Measurements from ENCODE around the gene CACHD1.
A peak's percentile ranks its signal among the peaks of the same experiment; 100 is the strongest.
"Not testable (repeated sequence)": the region's sequence is repeated elsewhere in the genome, so short reads cannot be mapped to it uniquely, and the experiment has no call there.

CACHD1 gene

GRCh38 chr1:64594446-64594845 is 124.5 kb downstream of the CACHD1 start:
- H3K9ac ChIP-seq (ENCODE audit: low read depth, low read length): no peak overlapping the region
- peaks cover 33% of the 10 kb centered on the region for H3K4me1 ChIP-seq (ENCODE audit: control insufficient read depth, insufficient read depth, low read length)
- H3K27me3 ChIP-seq (ENCODE audit: control insufficient read depth, insufficient read depth, low read length): no peaks in the 10 kb centered on the region
- no peaks in the 10 kb centered on the region for H3K9me3 ChIP-seq (ENCODE audit: control insufficient read depth, insufficient read depth, low read length)
- peaks cover 11% of the 10 kb centered on the region for H3K36me3 ChIP-seq (ENCODE audit: control insufficient read depth, insufficient read depth, low read length)
- no peak overlapping the region for H3K27ac ChIP-seq (ENCODE audit: low read depth, low read length)
- H3K4me3 ChIP-seq (ENCODE audit: low read depth, low read length): no peak overlapping the region

GRCh38 chr1:64595871-64596515 is 126.1 kb downstream of the CACHD1 start:
- Histone ChIP-seq H3K27ac (ENCODE audit: low read depth, low read length) (peak overlapping the region; percentile 55), H3K9ac (ENCODE audit: low read depth, low read length) (no peak overlapping the region), H3K4me3 (ENCODE audit: low read depth, low read length) (no peak overlapping the region), H3K36me3 (ENCODE audit: control insufficient read depth, insufficient read depth, low read length) (peaks cover 14% of the 10 kb centered on the region), H3K27me3 (ENCODE audit: control insufficient read depth, insufficient read depth, low read length) (no peaks in the 10 kb centered on the region), H3K9me3 (ENCODE audit: control insufficient read depth, insufficient read depth, low read length) (no peaks in the 10 kb centered on the region), H3K4me1 (ENCODE audit: control insufficient read depth, insufficient read depth, low read length) (peaks cover 33% of the 10 kb centered on the region)

GRCh38 chr1:64597113-64597512 is 127.2 kb downstream of the CACHD1 start:
- Histone ChIP-seq H3K27me3 (ENCODE audit: control insufficient read depth, insufficient read depth, low read length) (no peaks in the 10 kb centered on the region), H3K4me3 (ENCODE audit: low read depth, low read length) (no peak overlapping the region), H3K9ac (ENCODE audit: low read depth, low read length) (no peak overlapping the region), H3K9me3 (ENCODE audit: control insufficient read depth, insufficient read depth, low read length) (no peaks in the 10 kb centered on the region), H3K4me1 (ENCODE audit: control insufficient read depth, insufficient read depth, low read length) (peaks cover 33% of the 10 kb centered on the region), H3K27ac (ENCODE audit: low read depth, low read length) (no peak overlapping the region), H3K36me3 (ENCODE audit: control insufficient read depth, insufficient read depth, low read length) (peaks cover 8% of the 10 kb centered on the region; the same call in 1 of the 2 replicates)

- Histone ChIP-seq H3K36me3 (ENCODE audit: control insufficient read depth, insufficient read depth, low read length) (peaks cover 14% of the 10 kb centered on the region), H3K27me3 (ENCODE audit: control insufficient read depth, insufficient read depth, low read length) (no peaks in the 10 kb centered on the region), H3K4me1 (ENCODE audit: control insufficient read depth, insufficient read depth, low read length) (peaks cover 33% of the 10 kb centered on the region), H3K27ac (ENCODE audit: low read depth, low read length) (peak overlapping the region; percentile 22), H3K9me3 (ENCODE audit: control insufficient read depth, insufficient read depth, low read length) (no peaks in the 10 kb centered on the region), H3K9ac (ENCODE audit: low read depth, low read length) (no peak overlapping the region), H3K4me3 (ENCODE audit: low read depth, low read length) (no peak overlapping the region)
Measured at GRCh38 chr1:64598100-64598571, 128.2 kb downstream of the CACHD1 start.

DNA sequence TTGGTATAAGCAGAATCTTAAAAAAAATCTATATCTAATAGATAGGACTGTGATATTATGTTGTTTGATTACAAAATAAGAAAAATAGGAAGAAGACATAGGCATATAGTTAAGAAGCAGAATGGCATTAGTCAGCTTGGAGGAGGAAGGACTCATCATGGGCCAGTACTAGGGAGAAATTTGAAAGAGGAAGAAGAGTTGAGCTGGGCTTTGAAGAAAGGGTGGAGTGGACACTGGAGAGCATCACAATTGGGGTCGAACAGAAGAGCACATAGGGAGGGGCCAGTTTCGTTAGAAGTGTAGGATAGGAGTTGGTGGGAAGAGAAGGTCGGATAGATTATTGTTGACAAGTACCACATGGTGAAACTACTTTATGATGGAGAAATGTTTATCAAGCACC is 129.3 kb downstream of the CACHD1 start:
- Histone ChIP-seq H3K9me3 (ENCODE audit: control insufficient read depth, insufficient read depth, low read length) (no peaks in the 10 kb centered on the region), H3K27ac (ENCODE audit: low read depth, low read length) (no peak overlapping the region), H3K36me3 (ENCODE audit: control insufficient read depth, insufficient read depth, low read length) (peaks cover 25% of the 10 kb centered on the region), H3K4me1 (ENCODE audit: control insufficient read depth, insufficient read depth, low read length) (peaks cover 32% of the 10 kb centered on the region), H3K4me3 (ENCODE audit: low read depth, low read length) (no peak overlapping the region), H3K27me3 (ENCODE audit: control insufficient read depth, insufficient read depth, low read length) (no peaks in the 10 kb centered on the region), H3K9ac (ENCODE audit: low read depth, low read length) (no peak overlapping the region)

DNA sequence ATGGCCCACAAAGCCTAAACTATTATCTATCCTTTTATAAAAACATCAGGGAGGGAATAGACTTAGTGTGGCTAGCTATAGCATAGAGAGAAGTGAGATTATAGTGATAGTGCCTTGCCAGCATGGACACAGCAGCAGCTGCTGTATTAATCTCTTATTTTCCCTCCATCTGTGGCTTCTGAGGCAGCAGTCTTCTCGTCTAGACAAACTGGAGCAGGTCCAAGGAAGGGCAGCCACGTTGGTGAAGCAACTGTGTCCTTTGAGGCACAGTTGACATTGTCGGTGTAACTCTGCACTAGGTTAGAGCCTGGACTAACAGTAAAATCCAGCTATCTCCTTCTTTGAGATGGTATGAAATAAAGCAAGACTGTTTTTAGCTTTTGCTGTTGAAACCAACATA is 131.3 kb downstream of the CACHD1 start:
- H3K36me3 ChIP-seq (ENCODE audit: control insufficient read depth, insufficient read depth, low read length): peaks cover 37% of the 10 kb centered on the region

GRCh38 chr1:64608005-64608650 is 138.2 kb downstream of the CACHD1 start:
- H3K27me3 ChIP-seq (ENCODE audit: control insufficient read depth, insufficient read depth, low read length): no peaks in the 10 kb centered on the region
- H3K4me3 ChIP-seq (ENCODE audit: low read depth, low read length): no peak overlapping the region
- no peak overlapping the region for H3K9ac ChIP-seq (ENCODE audit: low read depth, low read length)
- H3K36me3 ChIP-seq (ENCODE audit: control insufficient read depth, insufficient read depth, low read length): peaks cover 81% of the 10 kb centered on the region
- H3K9me3 ChIP-seq (ENCODE audit: control insufficient read depth, insufficient read depth, low read length): peaks cover 29% of the 10 kb centered on the region
- H3K4me1 ChIP-seq (ENCODE audit: control insufficient read depth, insufficient read depth, low read length): no peaks in the 10 kb centered on the region
- no peak overlapping the region for H3K27ac ChIP-seq (ENCODE audit: low read depth, low read length)

More for the DNA sequence above, 131.3 kb downstream of the CACHD1 start:
- no peaks in the 10 kb centered on the region for H3K9me3 ChIP-seq (ENCODE audit: control insufficient read depth, insufficient read depth, low read length)
- no peak overlapping the region for H3K27ac ChIP-seq (ENCODE audit: low read depth, low read length)
- H3K27me3 ChIP-seq (ENCODE audit: control insufficient read depth, insufficient read depth, low read length): no peaks in the 10 kb centered on the region
- no peak overlapping the region for H3K4me3 ChIP-seq (ENCODE audit: low read depth, low read length)
- H3K4me1 ChIP-seq (ENCODE audit: control insufficient read depth, insufficient read depth, low read length): peaks cover 15% of the 10 kb centered on the region
- no peak overlapping the region for H3K9ac ChIP-seq (ENCODE audit: low read depth, low read length)

- Histone ChIP-seq H3K9ac (ENCODE audit: low read depth, low read length) (no peak overlapping the region), H3K4me3 (ENCODE audit: low read depth, low read length) (no peak overlapping the region), H3K4me1 (ENCODE audit: control insufficient read depth, insufficient read depth, low read length) (no peaks in the 10 kb centered on the region), H3K9me3 (ENCODE audit: control insufficient read depth, insufficient read depth, low read length) (peaks cover 29% of the 10 kb centered on the region), H3K36me3 (ENCODE audit: control insufficient read depth, insufficient read depth, low read length) (peaks cover 76% of the 10 kb centered on the region), H3K27me3 (ENCODE audit: control insufficient read depth, insufficient read depth, low read length) (no peaks in the 10 kb centered on the region), H3K27ac (ENCODE audit: low read depth, low read length) (no peak overlapping the region)
Measured at GRCh38 chr1:64608651-64609048, 138.7 kb downstream of the CACHD1 start.

GRCh38 chr1:64610950-64611349 is 141.0 kb downstream of the CACHD1 start:
- not testable (repeated sequence) for H3K9ac ChIP-seq (ENCODE audit: low read depth, low read length); H3K4me1 ChIP-seq (ENCODE audit: control insufficient read depth, insufficient read depth, low read length); H3K4me3 ChIP-seq (ENCODE audit: low read depth, low read length); H3K27ac ChIP-seq (ENCODE audit: low read depth, low read length); H3K27me3 ChIP-seq (ENCODE audit: control insufficient read depth, insufficient read depth, low read length)
- Histone ChIP-seq H3K9me3 (ENCODE audit: control insufficient read depth, insufficient read depth, low read length) (peaks cover 29% of the 10 kb centered on the region), H3K36me3 (ENCODE audit: control insufficient read depth, insufficient read depth, low read length) (peaks cover 78% of the 10 kb centered on the region)

- Histone ChIP-seq H3K27ac (ENCODE audit: low read depth, low read length) (no peak overlapping the region), H3K4me3 (ENCODE audit: low read depth, low read length) (no peak overlapping the region), H3K36me3 (ENCODE audit: control insufficient read depth, insufficient read depth, low read length) (peaks cover 45% of the 10 kb centered on the region), H3K4me1 (ENCODE audit: control insufficient read depth, insufficient read depth, low read length) (0 out of 2 replicates have a peak, but pooled peaks cover 4% of the 10 kb centered on the region), H3K9me3 (ENCODE audit: control insufficient read depth, insufficient read depth, low read length) (peaks cover under 1% of the 10 kb centered on the region; the same call in 1 of the 2 replicates), H3K9ac (ENCODE audit: low read depth, low read length) (no peak overlapping the region), H3K27me3 (ENCODE audit: control insufficient read depth, insufficient read depth, low read length) (no peaks in the 10 kb centered on the region)
Measured at GRCh38 chr1:64616039-64616438, 146.1 kb downstream of the CACHD1 start.

DNA sequence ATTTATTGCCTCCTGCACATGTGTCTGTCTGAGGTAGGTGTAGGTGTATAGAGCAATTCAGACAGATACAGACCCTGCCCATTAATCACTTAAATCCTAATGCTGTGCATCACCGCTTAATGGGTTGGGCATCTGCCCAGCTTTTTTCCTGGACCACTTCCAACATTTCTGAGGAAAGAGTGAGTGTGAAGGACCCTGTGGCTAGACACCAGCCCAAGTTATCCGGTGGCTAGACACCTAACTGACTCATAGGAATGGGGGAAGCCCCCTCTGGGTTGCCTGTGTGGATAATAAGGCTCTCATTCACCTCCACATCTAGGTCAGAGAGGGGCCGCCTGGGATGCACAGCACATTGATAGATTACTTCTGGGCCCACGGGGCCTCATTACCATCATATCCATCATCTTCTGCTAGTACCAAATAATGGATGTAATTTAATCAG is 153.8 kb downstream of the CACHD1 start:
- Histone ChIP-seq H3K4me3 (ENCODE audit: low read depth, low read length) (no peak overlapping the region), H3K27me3 (ENCODE audit: control insufficient read depth, insufficient read depth, low read length) (no peaks in the 10 kb centered on the region), H3K4me1 (ENCODE audit: control insufficient read depth, insufficient read depth, low read length) (peaks cover 15% of the 10 kb centered on the region; the same call in 1 of the 2 replicates), H3K36me3 (ENCODE audit: control insufficient read depth, insufficient read depth, low read length) (peaks cover 12% of the 10 kb centered on the region), H3K9ac (ENCODE audit: low read depth, low read length) (no peak overlapping the region), H3K9me3 (ENCODE audit: control insufficient read depth, insufficient read depth, low read length) (no peaks in the 10 kb centered on the region), H3K27ac (ENCODE audit: low read depth, low read length) (no peak overlapping the region)

All from HUES48 (cell line).